ENCODE results near the gene EFL1.

The EFL1 gene

DNA sequence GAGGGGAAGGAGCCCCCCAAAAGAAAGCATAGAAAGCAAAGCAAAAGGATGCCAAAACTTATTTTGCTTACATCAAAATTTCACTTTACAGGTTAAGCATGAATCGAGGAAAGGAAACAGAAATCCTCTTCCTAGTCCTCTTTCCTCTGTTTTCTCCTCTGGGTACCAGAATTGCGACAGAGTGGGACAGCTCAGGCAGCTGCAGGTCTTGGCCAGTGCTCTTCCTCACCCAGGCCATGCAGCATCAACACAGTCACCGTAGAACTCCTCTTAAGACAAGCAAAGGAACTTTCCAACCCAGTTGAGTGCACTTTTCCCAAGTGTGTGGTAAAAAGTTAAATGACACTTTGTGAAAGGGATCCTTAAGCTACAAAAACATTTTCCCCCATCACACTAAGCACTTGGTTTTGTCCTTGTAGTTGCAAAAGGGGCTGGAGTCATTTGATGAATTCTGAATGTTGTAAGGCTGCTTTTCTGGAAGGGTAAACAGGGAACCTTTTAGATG is 170.8 kb downstream of the EFL1 start:
- TF ChIP-seq POLR2A (IDR thresholded peaks at IDR 0.05; ENCODE audit: low read length) (no peak), GATA1 (IDR thresholded peaks at IDR 0.05; ENCODE audit: low read depth, low read length) (no peak)
- DNase-seq: no peak

GRCh38 chr15:82086243-82086995 is 176.1 kb downstream of the EFL1 start:
- no peak for TF ChIP-seq POLR2A (IDR thresholded peaks at IDR 0.05; ENCODE audit: low read length)

GRCh38 chr15:82081914-82082762 is 180.4 kb downstream of the EFL1 start:
- peak; percentile 11 to 16 for DNase-seq
- TF ChIP-seq GATA1 (IDR thresholded peaks at IDR 0.05; ENCODE audit: low read depth, low read length): no peak
- TF ChIP-seq POLR2A (IDR thresholded peaks at IDR 0.05; ENCODE audit: low read length): no peak

More at GRCh38 chr15:82086243-82086995, 176.1 kb downstream of the EFL1 start:
- no peak for DNase-seq

DNA sequence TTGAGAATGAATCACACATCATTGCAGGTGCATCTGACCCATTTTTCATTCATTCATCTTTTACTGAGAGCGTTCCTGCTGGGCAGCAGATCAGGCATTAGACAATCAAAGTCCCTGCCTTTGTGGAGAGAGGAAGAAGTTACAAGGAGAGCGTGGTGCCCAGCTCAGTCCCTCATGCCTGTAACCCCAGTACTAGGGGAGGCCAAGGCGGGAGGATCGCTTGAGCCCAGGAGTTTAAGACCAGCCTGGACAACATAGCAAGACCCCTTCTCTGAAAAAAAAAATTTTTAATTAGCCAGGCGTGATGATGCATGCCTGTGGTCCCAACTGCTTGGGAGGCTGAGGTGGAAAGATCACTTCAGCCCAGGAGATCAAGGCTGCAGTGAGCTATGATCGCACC is 181.8 kb downstream of the EFL1 start:
- DNase-seq: no peak
- no peak for TF ChIP-seq POLR2A (IDR thresholded peaks at IDR 0.05; ENCODE audit: low read length)

Data from erythroblast (primary cell).